Loucy (cell line): Measurements from ENCODE around the gene LARGE2.

Experiments
- H2AFZ ChIP-seq: fragments of 200-600 bp; sonication (generic); 2 replicates; pipeline ENCODE4 v1.6.0; 2016; ENCODE audit warnings: antibody characterized with exemption, mild to moderate bottlenecking, low read length, moderate library complexity
- H3F3A ChIP-seq: fragments of 200-600 bp; 2 replicates; pipeline ENCODE4 v1.6.0; 2016; ENCODE audit warnings: antibody characterized with exemption, low read depth, mild to moderate bottlenecking
- H3K27me3 ChIP-seq: fragments of 200-600 bp; sonication (generic); 2 replicates; pipeline ENCODE4 v1.6.1; 2014; ENCODE audit warnings: low read length, mild to moderate bottlenecking; ENCODE audit not compliant: insufficient read depth, poor library complexity, severe bottlenecking
- H3K36me3 ChIP-seq: fragments of 200-600 bp; sonication (generic); 2 replicates; pipeline ENCODE4 v1.6.1; 2016; ENCODE audit warnings: low read length; ENCODE audit not compliant: insufficient read depth
- H3K4me1 ChIP-seq: fragments of 200-600 bp; sonication (generic); 2 replicates; pipeline ENCODE4 v1.5.1; 2014; ENCODE audit warnings: low read length, mild to moderate bottlenecking; ENCODE audit not compliant: insufficient read depth, poor library complexity, severe bottlenecking
- H3K4me2 ChIP-seq: fragments of 200-600 bp; sonication (generic); 2 replicates; pipeline ENCODE4 v1.6.0; 2014; ENCODE audit warnings: antibody characterized with exemption, low read length, low read depth, mild to moderate bottlenecking; ENCODE audit not compliant: poor library complexity, severe bottlenecking
- H3K4me3 ChIP-seq: fragments of 200-600 bp; sonication (generic); 2 replicates; pipeline ENCODE4 v1.5.1; 2014; ENCODE audit warnings: low read length, mild to moderate bottlenecking, mixed read lengths; ENCODE audit not compliant: poor library complexity, severe bottlenecking
- H3K79me2 ChIP-seq: fragments of 200-600 bp; sonication (generic); 2 replicates; pipeline ENCODE4 v1.6.1; 2014; ENCODE audit warnings: low read length; ENCODE audit not compliant: insufficient read depth
- H3K9ac ChIP-seq: fragments of 200-600 bp; sonication (generic); 2 replicates; pipeline ENCODE4 v1.6.0; 2014; ENCODE audit warnings: mild to moderate bottlenecking, low read depth, low read length, moderate library complexity; ENCODE audit not compliant: poor library complexity, severe bottlenecking
- H3K9me2 ChIP-seq: fragments of 200-600 bp; sonication (generic); replicated peaks from 2 replicates; pipeline ENCODE4 v1.6.1; 2016; ENCODE audit warnings: low read depth, low read length, mixed read lengths
- H3K9me3 ChIP-seq: fragments of 200-600 bp; sonication (generic); 2 replicates; pipeline ENCODE4 v1.6.1; 2014; ENCODE audit warnings: mild to moderate bottlenecking, antibody characterized with exemption, low read length, low read depth; ENCODE audit not compliant: insufficient read depth
- H4K20me1 ChIP-seq: fragments of 200-600 bp; sonication (generic); 2 replicates; pipeline ENCODE4 v1.6.0; 2014; ENCODE audit warnings: antibody characterized with exemption, low read length, mild to moderate bottlenecking; ENCODE audit not compliant: insufficient read depth, poor library complexity, severe bottlenecking
- EZH2phosphoT487 ChIP-seq: fragments of 200-600 bp; IDR thresholded peaks from 2 replicates; pipeline ENCODE4 v1.6.1; 2018; ENCODE audit warnings: antibody characterized with exemption, mild to moderate bottlenecking, moderate library complexity, borderline replicate concordance
- TF ChIP-seq, protein P1 (sequence below): fragments of 200-600 bp; sonication (generic); conservative IDR thresholded peaks from 2 replicates; pipeline ENCODE4 v1.5.1; 2014; ENCODE audit warnings: mild to moderate bottlenecking, antibody characterized with exemption, low read length

Gene LARGE2

DNA sequence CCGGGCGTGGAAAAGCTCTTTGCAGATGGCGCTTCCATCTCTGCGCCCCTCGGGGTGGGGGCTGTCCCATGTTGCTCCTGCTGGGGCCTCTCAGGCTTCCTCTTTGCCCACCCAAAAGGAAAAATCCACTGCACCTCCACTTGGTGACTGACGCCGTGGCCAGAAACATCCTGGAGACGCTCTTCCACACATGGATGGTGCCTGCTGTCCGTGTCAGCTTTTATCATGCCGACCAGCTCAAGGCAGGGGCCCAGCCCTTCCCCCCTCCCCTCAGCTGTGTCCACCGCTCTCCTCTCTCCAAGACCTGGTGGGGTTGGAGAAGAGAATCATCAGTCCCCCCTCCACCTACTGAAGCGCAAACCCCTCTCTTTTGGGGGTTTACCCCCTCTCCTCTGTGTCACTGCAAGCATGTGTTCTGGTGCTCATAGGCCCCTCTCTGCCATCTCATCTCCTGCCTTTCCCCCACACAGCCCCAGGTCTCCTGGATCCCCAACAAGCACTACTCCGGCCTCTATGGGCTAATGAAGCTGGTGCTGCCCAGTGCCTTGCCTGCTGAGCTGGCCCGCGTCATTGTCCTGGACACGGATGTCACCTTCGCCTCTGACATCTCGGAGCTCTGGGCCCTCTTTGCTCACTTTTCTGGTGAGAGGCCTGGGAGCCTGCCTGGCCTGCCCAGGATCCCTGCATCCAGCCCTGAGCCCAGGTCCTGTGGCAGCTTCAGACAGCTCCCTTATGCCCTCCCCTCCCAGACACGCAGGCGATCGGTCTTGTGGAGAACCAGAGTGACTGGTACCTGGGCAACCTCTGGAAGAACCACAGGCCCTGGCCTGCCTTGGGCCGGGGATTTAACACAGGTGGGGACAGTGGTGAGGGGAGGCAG, 1.8 kb downstream of the LARGE2 start:
- TF ChIP-seq, protein P1, sequence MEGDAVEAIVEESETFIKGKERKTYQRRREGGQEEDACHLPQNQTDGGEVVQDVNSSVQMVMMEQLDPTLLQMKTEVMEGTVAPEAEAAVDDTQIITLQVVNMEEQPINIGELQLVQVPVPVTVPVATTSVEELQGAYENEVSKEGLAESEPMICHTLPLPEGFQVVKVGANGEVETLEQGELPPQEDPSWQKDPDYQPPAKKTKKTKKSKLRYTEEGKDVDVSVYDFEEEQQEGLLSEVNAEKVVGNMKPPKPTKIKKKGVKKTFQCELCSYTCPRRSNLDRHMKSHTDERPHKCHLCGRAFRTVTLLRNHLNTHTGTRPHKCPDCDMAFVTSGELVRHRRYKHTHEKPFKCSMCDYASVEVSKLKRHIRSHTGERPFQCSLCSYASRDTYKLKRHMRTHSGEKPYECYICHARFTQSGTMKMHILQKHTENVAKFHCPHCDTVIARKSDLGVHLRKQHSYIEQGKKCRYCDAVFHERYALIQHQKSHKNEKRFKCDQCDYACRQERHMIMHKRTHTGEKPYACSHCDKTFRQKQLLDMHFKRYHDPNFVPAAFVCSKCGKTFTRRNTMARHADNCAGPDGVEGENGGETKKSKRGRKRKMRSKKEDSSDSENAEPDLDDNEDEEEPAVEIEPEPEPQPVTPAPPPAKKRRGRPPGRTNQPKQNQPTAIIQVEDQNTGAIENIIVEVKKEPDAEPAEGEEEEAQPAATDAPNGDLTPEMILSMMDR, result no peak
- no peak for TF ChIP-seq EZH2phosphoT487
- Histone ChIP-seq H3K4me3 (no peak overlapping the region), H3K4me1 (peaks cover 20% of the 10 kb centered on the region), H3F3A (no peaks in the 10 kb centered on the region), H3K4me2 (no peak overlapping the region), H3K27me3 (no peaks in the 10 kb centered on the region), H3K9ac (no peak overlapping the region), H4K20me1 (no peaks in the 10 kb centered on the region), H3K9me2 (no peaks in the 10 kb centered on the region), H3K36me3 (no peaks in the 10 kb centered on the region), H3K9me3 (no peaks in the 10 kb centered on the region), H2AFZ (no peak overlapping the region), H3K79me2 (no peaks in the 10 kb centered on the region)

DNA sequence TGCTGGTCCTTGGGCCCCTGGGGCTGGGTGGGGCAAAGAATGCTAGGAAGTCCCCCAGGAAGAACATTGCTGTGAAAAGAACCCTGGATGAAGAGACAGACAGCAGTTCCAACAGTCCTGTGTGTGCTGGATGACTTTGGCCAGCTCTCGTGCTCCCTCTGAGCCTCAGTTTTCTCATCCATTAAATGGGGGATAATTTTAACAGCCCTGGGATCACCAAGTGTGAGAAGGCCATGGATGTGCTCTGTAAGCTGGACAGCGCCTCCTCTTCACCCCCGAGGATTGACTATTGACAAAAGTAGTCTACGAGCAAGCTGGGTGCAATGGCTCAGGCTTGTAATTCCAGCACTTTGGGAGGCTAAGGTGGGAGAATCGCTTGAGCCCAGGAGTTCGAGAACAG, 2.5 kb downstream of the LARGE2 start:
- no peak overlapping the region for H3K4me2 ChIP-seq
- no peak overlapping the region for H3K4me3 ChIP-seq
- no peaks in the 10 kb centered on the region for H3K9me2 ChIP-seq

DNA sequence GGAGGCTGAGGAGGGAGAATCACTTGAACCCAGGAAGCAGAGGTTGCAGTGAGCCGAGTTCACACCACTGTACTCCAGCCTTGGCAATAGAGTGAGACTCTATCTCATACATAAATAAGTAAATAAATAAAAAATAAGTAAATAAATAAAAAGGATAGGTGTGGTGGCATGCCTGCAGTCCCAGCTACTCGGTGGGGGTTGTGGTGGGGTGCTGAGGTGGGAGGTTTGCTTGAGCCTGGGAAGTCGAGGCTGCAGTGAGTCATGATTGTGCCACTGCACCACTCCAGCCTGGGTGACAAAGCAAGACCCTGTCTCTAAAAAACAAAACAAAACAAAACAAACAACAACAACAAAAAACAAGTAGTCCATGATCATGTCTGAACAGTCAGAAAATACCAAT, 3.1 kb downstream of the LARGE2 start:
- no peak overlapping the region for H3K4me2 ChIP-seq
- H4K20me1 ChIP-seq, result no peaks in the 10 kb centered on the region
- TF ChIP-seq, protein P1, result no peak
- TF ChIP-seq EZH2phosphoT487, result no peak

More for the DNA sequence above, 2.5 kb downstream of the LARGE2 start:
- H4K20me1 ChIP-seq, result no peaks in the 10 kb centered on the region
- no peaks in the 10 kb centered on the region for H3K9me3 ChIP-seq
- H3F3A ChIP-seq, result no peaks in the 10 kb centered on the region
- no peak overlapping the region for H2AFZ ChIP-seq
- no peak overlapping the region for H3K9ac ChIP-seq
- H3K36me3 ChIP-seq, result no peaks in the 10 kb centered on the region
- H3K4me1 ChIP-seq, result peaks cover 13% of the 10 kb centered on the region
- no peaks in the 10 kb centered on the region for H3K27me3 ChIP-seq
- no peaks in the 10 kb centered on the region for H3K79me2 ChIP-seq
- no peak for TF ChIP-seq EZH2phosphoT487
- TF ChIP-seq, protein P1, result no peak

More for the DNA sequence above, 3.1 kb downstream of the LARGE2 start:
- H3F3A ChIP-seq, result no peaks in the 10 kb centered on the region
- H3K9me3 ChIP-seq, result no peaks in the 10 kb centered on the region
- peaks cover 10% of the 10 kb centered on the region for H3K4me1 ChIP-seq
- H2AFZ ChIP-seq, result no peak overlapping the region
- no peak overlapping the region for H3K4me3 ChIP-seq
- H3K9ac ChIP-seq, result no peak overlapping the region
- H3K36me3 ChIP-seq, result no peaks in the 10 kb centered on the region
- H3K79me2 ChIP-seq, result no peaks in the 10 kb centered on the region
- no peaks in the 10 kb centered on the region for H3K9me2 ChIP-seq
- H3K27me3 ChIP-seq, result no peaks in the 10 kb centered on the region
